SK-N-SH treated with all-trans-retinoic acid at 6 μM for 48 hours (cell line): ENCODE measurements around the gene BPGM.

Source experiments
- ARNTL ChIP-seq: fragments of 450-650 bp; formaldehyde crosslinking; IDR thresholded peaks from 2 replicates; pipeline ENCODE4 v1.5.0; 2020; ENCODE audit warnings: low read depth, mild to moderate bottlenecking, moderate library complexity, borderline replicate concordance
- CSDC2 ChIP-seq: fragments of 250-450 bp; sonication (Bioruptor Pico); IDR thresholded peaks from 2 replicates; pipeline ENCODE4 v1.5.0; 2020; ENCODE audit warnings: mild to moderate bottlenecking, moderate library complexity
- ESRRG ChIP-seq: fragments of 250-450 bp; sonication (Bioruptor Pico); IDR thresholded peaks from 2 replicates; pipeline ENCODE4 v1.6.1; 2021; ENCODE audit warnings: mild to moderate bottlenecking
- PATZ1 ChIP-seq: fragments of 250-450 bp; sonication (Bioruptor Pico); IDR thresholded peaks from 2 replicates; pipeline ENCODE4 v1.8.0; 2020; ENCODE audit warnings: mild to moderate bottlenecking, moderate library complexity, borderline replicate concordance
- PPARA ChIP-seq: fragments of 250-450 bp; sonication (Bioruptor Pico); IDR thresholded peaks from 2 replicates; pipeline ENCODE4 v1.5.0; 2020; ENCODE audit warnings: mild to moderate bottlenecking, borderline replicate concordance
- RARB ChIP-seq: fragments of 250-450 bp; sonication (Bioruptor Pico); IDR thresholded peaks from 2 replicates; pipeline ENCODE4 v1.8.0; 2021; ENCODE audit warnings: mild to moderate bottlenecking, moderate library complexity
- TOX ChIP-seq: fragments of 250-450 bp; sonication (Bioruptor Pico); IDR thresholded peaks from 2 replicates; pipeline ENCODE4 v1.8.0; 2021; ENCODE audit warnings: mild to moderate bottlenecking, moderate library complexity, borderline replicate concordance
- ZC3H10 ChIP-seq: fragments of 250-450 bp; sonication (Bioruptor Pico); IDR thresholded peaks from 2 replicates; pipeline ENCODE4 v1.5.1; 2021; ENCODE audit warnings: mild to moderate bottlenecking, moderate library complexity
- ZFP3 ChIP-seq: fragments of 250-450 bp; sonication (Bioruptor Pico); IDR thresholded peaks from 2 replicates; pipeline ENCODE4 v1.5.0; 2020; ENCODE audit warnings: mild to moderate bottlenecking, moderate library complexity
- ZFP30 ChIP-seq: fragments of 450-650 bp; formaldehyde crosslinking; IDR thresholded peaks from 2 replicates; pipeline ENCODE4 v1.5.0; 2022; ENCODE audit warnings: mild to moderate bottlenecking, moderate library complexity
- ZNF70 ChIP-seq: fragments of 450-650 bp; formaldehyde crosslinking; IDR thresholded peaks from 2 replicates; pipeline ENCODE4 v1.5.0; 2020; ENCODE audit warnings: mild to moderate bottlenecking, moderate library complexity
- TF ChIP-seq, protein P1 (sequence below): fragments of 250-450 bp; sonication (Bioruptor Pico); IDR thresholded peaks from 2 replicates; pipeline ENCODE4 v1.5.1; 2021; ENCODE audit warnings: mild to moderate bottlenecking, moderate library complexity

GRCh38 chr7:134649226-134649775, 2.6 kb downstream of the BPGM start:
- TF ChIP-seq ESRRG (CRISPR knock-in tag): no peak
- no peak for TF ChIP-seq PPARA (CRISPR knock-in tag)
- no peak for TF ChIP-seq PATZ1 (CRISPR knock-in tag)
- TF ChIP-seq TOX (CRISPR knock-in tag): no peak
- TF ChIP-seq, protein P1, sequence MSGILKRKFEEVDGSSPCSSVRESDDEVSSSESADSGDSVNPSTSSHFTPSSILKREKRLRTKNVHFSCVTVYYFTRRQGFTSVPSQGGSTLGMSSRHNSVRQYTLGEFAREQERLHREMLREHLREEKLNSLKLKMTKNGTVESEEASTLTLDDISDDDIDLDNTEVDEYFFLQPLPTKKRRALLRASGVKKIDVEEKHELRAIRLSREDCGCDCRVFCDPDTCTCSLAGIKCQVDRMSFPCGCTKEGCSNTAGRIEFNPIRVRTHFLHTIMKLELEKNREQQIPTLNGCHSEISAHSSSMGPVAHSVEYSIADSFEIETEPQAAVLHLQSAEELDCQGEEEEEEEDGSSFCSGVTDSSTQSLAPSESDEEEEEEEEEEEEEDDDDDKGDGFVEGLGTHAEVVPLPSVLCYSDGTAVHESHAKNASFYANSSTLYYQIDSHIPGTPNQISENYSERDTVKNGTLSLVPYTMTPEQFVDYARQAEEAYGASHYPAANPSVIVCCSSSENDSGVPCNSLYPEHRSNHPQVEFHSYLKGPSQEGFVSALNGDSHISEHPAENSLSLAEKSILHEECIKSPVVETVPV: no peak
- no peak for TF ChIP-seq ZFP3 (CRISPR knock-in tag)
- no peak for TF ChIP-seq ZC3H10 (CRISPR knock-in tag)
- TF ChIP-seq CSDC2 (CRISPR knock-in tag): no peak
- no peak for TF ChIP-seq ARNTL (CRISPR knock-in tag)
- no peak for TF ChIP-seq ZFP30 (CRISPR knock-in tag)
- TF ChIP-seq ZNF70 (CRISPR knock-in tag): no peak
- TF ChIP-seq RARB (CRISPR knock-in tag): no peak
